B cell (primary cell): Measurements from ENCODE around the gene SIPA1L3. TPM values are rescaled to one million over a fixed set of nuclear protein-coding genes. Genes with fewer than 3 reads are reported as not detected.

Source experiments
- ATAC-seq: fragments of 200-7000 bp; cut with Tn5 transposase; one replicate; pipeline ENCODE4 v1.10.0; 2021; ENCODE audit warnings: low read depth, mild to moderate bottlenecking, moderate number of reproducible peaks, moderate library complexity
- CTCF ChIA-PET: fragments of 350-600 bp; sonication (Branson Sonifier 250); formaldehyde crosslinking; loops from one replicate; lab custom pipeline; 2021; ENCODE audit warnings: antibody characterized with exemption, inconsistent platforms; lab: Charles Lee
- POLR2A ChIA-PET: fragments of 350-600 bp; sonication (Branson Sonifier 250); formaldehyde crosslinking; loops from one replicate; lab custom pipeline; 2021; ENCODE audit warnings: antibody characterized with exemption; lab: Charles Lee
- DNase-seq: peaks from one replicate; pipeline ENCODE4 v3.0.0; 2013
- H2AFZ ChIP-seq: 2 replicates; pipeline ENCODE4 v1.6.1; 2012; ENCODE audit warnings: mild to moderate bottlenecking, low read depth, low read length; ENCODE audit not compliant: insufficient read depth, poor library complexity, severe bottlenecking
- H3K27ac ChIP-seq, 2 donors: 1 replicate in 1 of 2; 2 replicates in 1 of 2; pipeline ENCODE4 v1.5.1; 2012 to 2013; ENCODE audit warnings: low read length in 2 of 2, mild to moderate bottlenecking in 2 of 2, moderate library complexity in 1 of 2
- H3K27me3 ChIP-seq, 4 experiments: fragments of 200-600 bp in 1 of 4; sonication (generic) in 1 of 4; replicated peaks in 1 of 4; 1 replicate in 2 of 4; 2 replicates in 2 of 4; pipeline versions ENCODE4 v1.6.1 to v1.7.0; 2013 to 2016; ENCODE audit warnings: low read length in 3 of 4, mild to moderate bottlenecking in 2 of 4, mixed read lengths in 1 of 4, moderate library complexity in 1 of 4; ENCODE audit not compliant: insufficient read depth in 4 of 4, control insufficient read depth in 3 of 4; ENCODE audit errors: control extremely low read depth in 1 of 4
- H3K36me3 ChIP-seq, 2 experiments: replicated peaks in 1 of 2; 1 replicate in 1 of 2; 2 replicates in 1 of 2; pipeline versions ENCODE4 v1.6.1 to v1.7.1; 2013; ENCODE audit warnings: low read length in 1 of 2; ENCODE audit not compliant: insufficient read depth in 2 of 2, control insufficient read depth in 1 of 2; ENCODE audit errors: control extremely low read depth in 1 of 2, extremely low read depth in 1 of 2
- H3K4me1 ChIP-seq, 2 donors: fragments of 200-600 bp in 1 of 2; sonication (generic) in 1 of 2; 1 replicate in 1 of 2; 2 replicates in 1 of 2; pipeline versions ENCODE4 v1.5.1 to v1.6.1; 2013 to 2017; ENCODE audit warnings: low read length in 2 of 2; ENCODE audit not compliant: control insufficient read depth in 2 of 2, insufficient read depth in 2 of 2
- H3K4me2 ChIP-seq: replicated peaks from 2 replicates; pipeline ENCODE3; 2012; ENCODE audit warnings: mild to moderate bottlenecking, low read depth, low read length; ENCODE audit not compliant: poor library complexity, severe bottlenecking
- H3K4me3 ChIP-seq, 5 experiments: fragments of 200-600 bp in 1 of 5; sonication (generic) in 1 of 5; 1 replicate in 3 of 5; 2 replicates in 2 of 5; pipeline versions ENCODE4 v1.5.1 to v1.7.0; 2011 to 2016; ENCODE audit warnings: low read length in 4 of 5, mild to moderate bottlenecking in 4 of 5, low read depth in 2 of 5, control low read depth in 1 of 5, moderate library complexity in 1 of 5; ENCODE audit not compliant: insufficient read depth in 1 of 5; ENCODE audit errors: control extremely low read depth in 1 of 5, extremely low read depth in 1 of 5
- H3K79me2 ChIP-seq: fragments of 200-600 bp; sonication (generic); one replicate; pipeline ENCODE4 v1.6.0; 2016; ENCODE audit warnings: low read length; ENCODE audit not compliant: control insufficient read depth, insufficient read depth
- H3K9ac ChIP-seq: fragments of 200-600 bp; sonication (generic); 2 replicates; pipeline ENCODE4 v1.6.1; 2017; ENCODE audit warnings: mild to moderate bottlenecking, low read length, moderate library complexity
- H3K9me3 ChIP-seq, 3 donors: one replicate each; pipeline versions ENCODE4 v1.6.1 to v1.7.1; 2013; ENCODE audit warnings: low read length in 2 of 3; ENCODE audit not compliant: control insufficient read depth in 2 of 3, insufficient read depth in 1 of 3; ENCODE audit errors: control extremely low read depth in 1 of 3
- H4K20me1 ChIP-seq: 2 replicates; pipeline ENCODE4 v1.6.0; 2012; ENCODE audit warnings: mild to moderate bottlenecking, low read length; ENCODE audit not compliant: insufficient read depth, control insufficient read depth, poor library complexity, severe bottlenecking
- H3K27ac Mint-ChIP-seq: one replicate; pipeline ENCODE4 v1.8.0; 2021; ENCODE audit warnings: mixed read lengths
- H3K27me3 Mint-ChIP-seq: one replicate; pipeline ENCODE4 v1.8.0; 2021; ENCODE audit warnings: mixed read lengths
- H3K4me1 Mint-ChIP-seq: one replicate; pipeline ENCODE4 v1.8.0; 2021; ENCODE audit warnings: mixed read lengths
- H3K4me3 Mint-ChIP-seq: one replicate; pipeline ENCODE4 v1.8.0; 2021; ENCODE audit warnings: mixed read lengths
- H3K9me3 Mint-ChIP-seq: one replicate; pipeline ENCODE4 v1.8.0; 2022; ENCODE audit warnings: mixed read lengths; ENCODE audit not compliant: insufficient read depth
- EZH2 ChIP-seq: IDR thresholded peaks from 2 replicates; pipeline ENCODE4 v1.6.1; 2012; ENCODE audit warnings: borderline replicate concordance, low read depth, mild to moderate bottlenecking, moderate library complexity, low read length; ENCODE audit not compliant: insufficient read depth, poor library complexity, severe bottlenecking
- WGBS: methylation state at CpG from one replicate; pipeline ENCODE4 v1.1.5; 2013; ENCODE audit warnings: missing lambda C conversion rate; ENCODE audit not compliant: insufficient coverage; 5-methylcytosine and 5-hydroxymethylcytosine counted together
- intact Hi-C: fragments of 100-400 bp; cut with micrococcal nuclease; formaldehyde crosslinking; loops from one replicate; pipeline ENCODE4 v1.10.0; 2022
- polyA plus RNA-seq: library from polyadenylated mRNA; depleted of rRNA; stranded (reverse); fragments of >200 nt; gene quantifications from 2 replicates; pipeline ENCODE4 v1.2.3, GENCODE V29; 2012
- total RNA-seq, 2 donors: library from RNA; stranded (reverse); fragments of 120-200 nt in 1 of 2; gene quantifications; 1 replicate in 1 of 2; 2 replicates in 1 of 2; pipeline versions ENCODE4 v1.2.3 to v1.2.4, GENCODE V29; 2013 to 2022
- TF ChIP-seq, protein P1 (sequence below): fragments of 200-600 bp; IDR thresholded peaks from one replicate; pipeline ENCODE4 v1.8.0; 2022; ENCODE audit warnings: antibody characterized with exemption, mild to moderate bottlenecking

Gene SIPA1L3
- total and polyA plus RNA-seq, 2 donors (not counting 1 experiment from before 2014, with no cell fraction given): 48.3 to 295 TPM

DNA sequence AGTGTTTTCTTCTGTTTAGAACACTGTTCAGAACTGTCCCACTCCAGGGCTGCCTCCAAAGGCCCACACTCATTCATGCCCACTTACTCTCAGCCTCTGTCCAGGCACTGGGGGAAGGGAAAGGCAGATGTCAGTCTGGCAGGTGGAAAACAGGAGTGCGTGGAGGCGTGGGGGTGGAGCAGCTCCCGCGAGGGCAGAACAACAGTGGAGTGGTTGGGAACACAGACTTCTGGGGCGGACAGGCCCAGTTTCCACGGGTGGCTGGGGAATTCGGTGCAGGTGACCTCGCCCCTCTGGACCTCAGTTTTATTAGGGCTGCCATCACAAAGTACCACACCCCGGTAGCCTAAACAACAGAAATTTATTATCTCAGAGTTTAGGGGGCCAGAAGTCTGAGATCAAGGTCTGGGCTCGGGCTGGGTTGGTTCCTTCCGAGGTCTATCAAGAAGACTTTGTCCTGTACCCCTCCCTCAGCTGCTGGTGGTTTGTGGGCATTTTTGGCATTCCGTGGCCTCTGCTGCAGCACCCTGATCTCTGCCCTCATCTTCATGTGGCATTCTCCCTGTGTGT, 59.7 kb downstream of the SIPA1L3 start:
- H3K9me3 ChIP-seq: peaks cover 0 to 24% (median 16%) of the 10 kb centered on the region in 3 donors
- DNase-seq: no peak
- no peak overlapping the region for H3K4me3 ChIP-seq
- WGBS: 97% methylated on average over 5 of the region's 12 CpGs
- CTCF ChIA-PET: no interaction called here
- peaks cover 0 to 37% of the 10 kb centered on the region in 2 experiments for H3K36me3 ChIP-seq
- H3K4me1 Mint-ChIP-seq: peaks cover 60% of the 10 kb centered on the region
- no peak overlapping the region for H3K4me3 Mint-ChIP-seq
- H3K9me3 Mint-ChIP-seq: no peaks in the 10 kb centered on the region
- intact Hi-C loops: no loop called here
- H3K27ac ChIP-seq: peak overlapping the region in 1 of 2 donors; percentile 63
- no peak for ATAC-seq
- POLR2A ChIA-PET: no interaction called here
- peaks cover 100% of the 10 kb centered on the region for H3K79me2 ChIP-seq
- no peaks in the 10 kb centered on the region for H4K20me1 ChIP-seq
- no peaks in the 10 kb centered on the region for H3K27me3 Mint-ChIP-seq
- peak overlapping the region; percentile 90 for H3K27ac Mint-ChIP-seq
- H3K9ac ChIP-seq: no peak overlapping the region
- no peaks in the 10 kb centered on the region for H3K27me3 ChIP-seq
- TF ChIP-seq, protein P1, sequence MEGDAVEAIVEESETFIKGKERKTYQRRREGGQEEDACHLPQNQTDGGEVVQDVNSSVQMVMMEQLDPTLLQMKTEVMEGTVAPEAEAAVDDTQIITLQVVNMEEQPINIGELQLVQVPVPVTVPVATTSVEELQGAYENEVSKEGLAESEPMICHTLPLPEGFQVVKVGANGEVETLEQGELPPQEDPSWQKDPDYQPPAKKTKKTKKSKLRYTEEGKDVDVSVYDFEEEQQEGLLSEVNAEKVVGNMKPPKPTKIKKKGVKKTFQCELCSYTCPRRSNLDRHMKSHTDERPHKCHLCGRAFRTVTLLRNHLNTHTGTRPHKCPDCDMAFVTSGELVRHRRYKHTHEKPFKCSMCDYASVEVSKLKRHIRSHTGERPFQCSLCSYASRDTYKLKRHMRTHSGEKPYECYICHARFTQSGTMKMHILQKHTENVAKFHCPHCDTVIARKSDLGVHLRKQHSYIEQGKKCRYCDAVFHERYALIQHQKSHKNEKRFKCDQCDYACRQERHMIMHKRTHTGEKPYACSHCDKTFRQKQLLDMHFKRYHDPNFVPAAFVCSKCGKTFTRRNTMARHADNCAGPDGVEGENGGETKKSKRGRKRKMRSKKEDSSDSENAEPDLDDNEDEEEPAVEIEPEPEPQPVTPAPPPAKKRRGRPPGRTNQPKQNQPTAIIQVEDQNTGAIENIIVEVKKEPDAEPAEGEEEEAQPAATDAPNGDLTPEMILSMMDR: no peak
- TF ChIP-seq EZH2: no peak
- H3K4me1 ChIP-seq: peaks cover 42 to 55% of the 10 kb centered on the region in 2 donors
- no peak overlapping the region for H3K4me2 ChIP-seq
- H2AFZ ChIP-seq: no peak overlapping the region

DNA sequence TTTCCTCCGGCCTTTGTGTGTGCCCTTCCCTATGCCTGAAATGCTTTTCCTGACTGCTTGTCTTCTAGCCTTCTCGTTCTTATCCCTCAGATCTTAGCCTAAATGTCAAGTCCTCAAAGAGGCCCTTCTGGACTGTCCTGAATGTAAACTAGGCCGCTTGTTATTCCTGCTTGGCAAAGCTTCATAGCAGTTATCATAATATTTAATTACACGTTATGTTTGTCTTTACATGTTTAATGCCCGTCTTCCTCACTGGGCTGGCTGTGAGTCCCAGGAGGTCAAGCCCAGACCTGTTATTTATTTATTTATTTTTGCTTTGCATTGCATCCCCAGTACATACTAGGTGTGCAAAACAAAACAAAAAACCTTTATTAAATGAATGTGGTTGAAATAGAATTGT, 62.7 kb downstream of the SIPA1L3 start:
- H3K27me3 Mint-ChIP-seq: no peaks in the 10 kb centered on the region
- H3K4me3 ChIP-seq: no peak overlapping the region
- CTCF ChIA-PET: interaction anchor here (1.9 to 2.1 kb wide), 2 partner anchors 9 to 38 kb away, joined by 5 to 6 read pairs; no protein-coding TSS in a partner anchor
- peaks cover 0 to 19% (median 17%) of the 10 kb centered on the region in 3 donors for H3K9me3 ChIP-seq
- H3K27ac Mint-ChIP-seq: peak overlapping the region; percentile 64
- no peaks in the 10 kb centered on the region for H3K27me3 ChIP-seq
- peaks cover 100% of the 10 kb centered on the region for H3K79me2 ChIP-seq
- WGBS: 100% methylated on average over 3 of the region's 5 CpGs
- H3K9ac ChIP-seq: no peak overlapping the region
- H3K4me2 ChIP-seq: no peak overlapping the region
- no peaks in the 10 kb centered on the region for H4K20me1 ChIP-seq
- ATAC-seq: no peak
- POLR2A ChIA-PET: no interaction called here
- intact Hi-C loops: loop anchor here (5.0 kb wide), 1 partner anchor 128 kb away; no protein-coding TSS in a partner anchor
- H3K4me1 Mint-ChIP-seq: peaks cover 60% of the 10 kb centered on the region
- TF ChIP-seq, protein P1: no peak
- no peak for TF ChIP-seq EZH2
- no peak overlapping the region for H2AFZ ChIP-seq
- H3K36me3 ChIP-seq: peaks cover 0 to 37% of the 10 kb centered on the region in 2 experiments
- H3K27ac ChIP-seq: peak overlapping the region in 1 of 2 donors; percentile 17
- no peak overlapping the region for H3K4me3 Mint-ChIP-seq
- no peak for DNase-seq
- no peaks in the 10 kb centered on the region for H3K9me3 Mint-ChIP-seq
- peaks cover 41 to 54% of the 10 kb centered on the region in 2 donors for H3K4me1 ChIP-seq
